AG09309 (cell line): Measurements from ENCODE around the gene FMNL1.

Experiments
- DNase-seq: peaks from one replicate; pipeline ENCODE4 v3.0.0-alpha.2; 2010; ENCODE audit warnings: low read depth
- H3K4me3 ChIP-seq: 2 replicates; pipeline ENCODE4 v1.5.1; 2011; ENCODE audit warnings: mild to moderate bottlenecking, low read depth, low read length, moderate library complexity; ENCODE audit not compliant: control insufficient read depth
- CTCF ChIP-seq: IDR thresholded peaks from 2 replicates; pipeline ENCODE4 v1.5.1; 2011; ENCODE audit warnings: mild to moderate bottlenecking, low read depth, low read length, inconsistent platforms; ENCODE audit not compliant: insufficient read depth, control insufficient read depth; ENCODE audit errors: missing control alignments

The FMNL1 gene

GRCh38 chr17:45258981-45259380 lies 37.3 kb downstream of the FMNL1 start:
- no peak for TF ChIP-seq CTCF

GRCh38 chr17:45260204-45260783 lies 38.6 kb downstream of the FMNL1 start:
- H3K4me3 ChIP-seq: no peak overlapping the region
- TF ChIP-seq CTCF: no peak
- no peak for DNase-seq

More at GRCh38 chr17:45258981-45259380, 37.3 kb downstream of the FMNL1 start:
- no peak for DNase-seq
- H3K4me3 ChIP-seq: no peak overlapping the region

GRCh38 chr17:45261577-45262515 lies 40.2 kb downstream of the FMNL1 start, which contains the start of gene SPATA32:
TSS of gene SPATA32 (minus strand) at chr17:45262094. CDS start at chr17:45262016, 78 bp downstream.
- no peak for DNase-seq
- no peak for TF ChIP-seq CTCF
- H3K4me3 ChIP-seq: no peak within 1 kb of the TSS

- DNase-seq: no peak
- TF ChIP-seq CTCF: no peak
- no peak overlapping the region for H3K4me3 ChIP-seq
Measured at GRCh38 chr17:45262516-45263476, 41.1 kb downstream of the FMNL1 start.

- H3K4me3 ChIP-seq: no peak overlapping the region
- TF ChIP-seq CTCF: no peak
- no peak for DNase-seq
Measured at GRCh38 chr17:45263477-45263860, 41.8 kb downstream of the FMNL1 start.

- H3K4me3 ChIP-seq: no peak overlapping the region
- DNase-seq: no peak
- TF ChIP-seq CTCF: no peak
Measured at GRCh38 chr17:45264430-45264829, 42.7 kb downstream of the FMNL1 start.
